Mucosa of rectum (tissue), 2 donors: Measurements from ENCODE around the gene DIDO1.
A peak's percentile ranks its signal among the peaks of the same experiment; 100 is the strongest.
"Not testable (repeated sequence)": the region's sequence is repeated elsewhere in the genome, so short reads cannot be mapped to it uniquely, and the experiment has no call there.

Experiments
- H3K27ac ChIP-seq, 2 donors: one replicate each; pipeline ENCODE4 v1.7.0; 2013; ENCODE audit warnings: inconsistent platforms in 2 of 2, low read depth in 2 of 2, low read length in 2 of 2
- H3K27me3 ChIP-seq, 2 donors: one replicate each; pipeline ENCODE4 v1.7.0; 2013; ENCODE audit warnings: low read length in 2 of 2; ENCODE audit not compliant: control insufficient read depth in 2 of 2, insufficient read depth in 2 of 2
- H3K36me3 ChIP-seq, 2 donors: one replicate each; pipeline ENCODE4 v1.7.0; 2013; ENCODE audit warnings: low read length in 2 of 2; ENCODE audit not compliant: control insufficient read depth in 2 of 2, insufficient read depth in 2 of 2
- H3K4me1 ChIP-seq, 2 donors: one replicate each; pipeline ENCODE4 v1.7.0; 2013; ENCODE audit warnings: low read length in 2 of 2, mild to moderate bottlenecking in 1 of 2; ENCODE audit not compliant: control insufficient read depth in 2 of 2, insufficient read depth in 2 of 2
- H3K4me3 ChIP-seq, 2 donors: one replicate each; pipeline ENCODE4 v1.7.0; 2013; ENCODE audit warnings: low read length in 2 of 2
- H3K9ac ChIP-seq, 2 donors: one replicate each; pipeline ENCODE4 v1.7.0; 2013; ENCODE audit warnings: low read length in 2 of 2, low read depth in 1 of 2, mild to moderate bottlenecking in 1 of 2
- H3K9me3 ChIP-seq, 2 donors: one replicate each; pipeline ENCODE4 v1.7.0; 2013; ENCODE audit warnings: low read length in 2 of 2; ENCODE audit not compliant: control insufficient read depth in 2 of 2
- donor health status: healthy.
- donor health status: Normal muscosa, but diverticular disease.

The DIDO1 gene

DNA sequence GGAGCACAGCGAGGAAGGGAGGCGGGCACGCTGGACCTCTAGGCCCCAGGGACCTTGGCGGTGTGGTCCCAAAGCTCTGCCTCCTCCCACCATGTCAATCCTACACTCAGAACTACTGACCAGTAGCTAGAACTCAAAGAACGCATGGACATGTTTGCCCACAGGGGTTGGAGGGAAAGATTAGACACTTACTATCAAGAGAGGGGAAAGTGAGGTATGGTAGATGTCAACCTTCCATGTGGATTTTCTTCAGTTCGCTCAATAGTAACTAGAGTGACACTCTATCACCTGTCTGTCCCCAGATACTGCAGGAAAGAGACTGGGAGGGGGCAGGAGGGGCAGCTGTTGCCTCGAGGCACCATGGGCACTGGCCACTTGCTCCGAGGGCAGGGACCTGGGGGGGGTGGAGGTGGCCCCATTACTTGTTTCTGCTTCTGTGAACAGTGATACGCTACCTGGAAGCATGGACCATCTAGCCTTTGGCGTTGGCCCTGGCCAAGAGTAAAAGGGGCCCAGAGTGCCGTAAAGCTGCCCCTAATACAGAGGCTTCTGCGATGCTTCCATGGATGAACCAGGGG is 912 bp upstream of the DIDO1 start:
- Histone ChIP-seq H3K9ac (peak overlapping the region in 1 of 2 donors; percentile 91), H3K27me3 (no peaks in the 10 kb centered on the region), H3K9me3 (no peaks in the 10 kb centered on the region), H3K27ac (peak overlapping the region; percentile 93 to 97), H3K36me3 (no peaks in the 10 kb centered on the region), H3K4me3 (peak overlapping the region; percentile 83 to 91), H3K4me1 (peaks cover 48 to 49% of the 10 kb centered on the region in 2 donors)

GRCh38 chr20:62925420-62926228 is 681 bp downstream of the DIDO1 start:
- Histone ChIP-seq H3K27ac (peak overlapping the region; percentile 93 to 97), H3K27me3 (no peaks in the 10 kb centered on the region), H3K36me3 (no peaks in the 10 kb centered on the region), H3K9ac (peak overlapping the region; percentile 91 to 96), H3K4me3 (peak overlapping the region; percentile 83 to 95), H3K9me3 (no peaks in the 10 kb centered on the region), H3K4me1 (peaks cover 55 to 58% of the 10 kb centered on the region in 2 donors)

DNA sequence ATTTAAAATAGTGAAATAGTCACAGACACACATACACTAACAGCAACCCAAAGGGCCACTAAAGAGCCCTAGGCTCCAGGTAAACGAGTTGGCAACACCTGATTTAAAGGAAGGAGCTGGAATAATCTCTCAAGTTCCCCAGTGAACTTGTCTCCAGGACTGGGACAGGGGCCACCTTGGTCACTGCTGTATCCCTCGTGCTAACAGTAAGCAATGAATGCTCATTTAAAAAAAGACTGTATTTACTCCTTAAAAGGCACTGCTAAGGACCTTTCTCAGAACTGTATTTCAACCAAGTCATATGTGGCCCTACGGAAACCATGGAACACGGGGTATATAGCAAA is 1.3 kb downstream of the DIDO1 start:
- H3K36me3 ChIP-seq: no peaks in the 10 kb centered on the region
- no peaks in the 10 kb centered on the region for H3K27me3 ChIP-seq
- H3K9me3 ChIP-seq: no peaks in the 10 kb centered on the region
- peaks cover 60 to 62% of the 10 kb centered on the region in 2 donors for H3K4me1 ChIP-seq
- peak overlapping the region; percentile 83 to 95 for H3K4me3 ChIP-seq
- peak overlapping the region; percentile 93 to 97 for H3K27ac ChIP-seq
- peak overlapping the region; percentile 91 to 96 for H3K9ac ChIP-seq

GRCh38 chr20:62924442-62925075 is 1.7 kb downstream of the DIDO1 start:
- Histone ChIP-seq H3K27ac (peak overlapping the region; percentile 93 to 97), H3K36me3 (no peaks in the 10 kb centered on the region), H3K4me1 (peaks cover 61 to 64% of the 10 kb centered on the region in 2 donors), H3K9me3 (no peaks in the 10 kb centered on the region), H3K27me3 (no peaks in the 10 kb centered on the region), H3K9ac (peak overlapping the region; percentile 91 to 96), H3K4me3 (peak overlapping the region; percentile 83 to 95)

GRCh38 chr20:62923669-62924441 is 2.5 kb downstream of the DIDO1 start:
- H3K27ac ChIP-seq: peak overlapping the region; percentile 93 to 97
- H3K9ac ChIP-seq: peak overlapping the region; percentile 91 to 96
- H3K27me3 ChIP-seq: no peaks in the 10 kb centered on the region
- H3K4me3 ChIP-seq: peak overlapping the region; percentile 83 to 95
- no peaks in the 10 kb centered on the region for H3K36me3 ChIP-seq
- no peaks in the 10 kb centered on the region for H3K9me3 ChIP-seq
- H3K4me1 ChIP-seq: peaks cover 61 to 65% of the 10 kb centered on the region in 2 donors

GRCh38 chr20:62923059-62923668 is 3.1 kb downstream of the DIDO1 start:
- Histone ChIP-seq H3K27ac (peak overlapping the region; percentile 13 to 93), H3K4me1 (peaks cover 60 to 63% of the 10 kb centered on the region in 2 donors), H3K9ac (peak overlapping the region in 1 of 2 donors; percentile 91), H3K4me3 (peak overlapping the region in 1 of 2 donors; percentile 95)
- H3K36me3 ChIP-seq, H3K9me3 ChIP-seq, H3K27me3 ChIP-seq: not testable (repeated sequence)

DNA sequence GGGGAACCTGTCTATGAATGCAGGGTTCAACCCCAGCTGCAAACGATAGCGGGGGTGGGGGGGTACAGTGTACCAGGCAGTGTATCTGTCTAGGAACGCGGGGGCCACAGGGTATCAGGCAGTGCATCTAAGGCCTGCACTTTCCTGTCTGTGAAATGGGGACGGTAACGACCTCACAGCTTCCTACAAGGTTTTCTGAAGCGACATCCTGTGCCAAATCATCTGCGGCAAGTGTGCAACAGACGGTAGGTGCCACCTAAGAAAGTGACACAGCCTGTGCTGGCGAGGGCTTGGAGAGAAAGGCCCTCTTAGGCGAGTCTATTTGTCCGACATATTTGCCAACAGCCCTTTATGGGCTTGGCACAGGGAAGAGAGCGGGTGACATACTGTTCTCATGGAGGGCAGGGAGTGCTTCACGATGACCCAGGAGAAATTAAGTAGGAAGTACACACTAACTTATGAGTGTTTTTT is 3.8 kb downstream of the DIDO1 start:
- Histone ChIP-seq H3K27me3 (no peaks in the 10 kb centered on the region), H3K9me3 (no peaks in the 10 kb centered on the region), H3K4me1 (peaks cover 61 to 63% of the 10 kb centered on the region in 2 donors), H3K9ac (peak overlapping the region in 1 of 2 donors; percentile 16), H3K4me3 (peak overlapping the region in 1 of 2 donors; percentile 8), H3K36me3 (no peaks in the 10 kb centered on the region), H3K27ac (peak overlapping the region; percentile 12 to 93)

DNA sequence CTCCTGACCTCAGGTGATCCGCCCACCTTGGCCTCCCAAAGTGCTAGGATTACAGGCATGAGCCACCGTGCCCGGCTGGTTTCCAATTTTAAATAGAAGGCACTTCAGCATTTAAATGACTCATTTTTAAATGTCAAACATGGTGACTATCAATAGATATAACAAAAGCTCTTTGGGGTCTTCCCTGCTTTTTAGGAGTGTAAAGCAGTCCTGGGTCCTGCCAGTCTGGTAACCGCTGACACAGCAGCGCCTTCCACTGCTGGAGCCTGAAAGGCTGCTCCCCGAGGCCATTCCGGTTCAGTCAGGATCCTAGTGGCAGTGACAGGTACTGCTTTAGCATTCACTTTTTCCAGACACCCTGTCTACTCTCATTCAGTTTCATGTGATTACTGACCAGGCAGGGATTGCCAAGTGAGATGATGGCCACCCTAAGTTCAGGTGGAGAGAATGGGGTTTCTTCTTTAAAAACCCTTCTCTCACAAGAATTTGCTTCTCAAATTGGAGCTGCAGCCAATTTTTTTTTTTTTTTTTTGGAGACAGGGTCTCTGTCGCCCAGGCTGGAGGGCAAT is 5.1 kb downstream of the DIDO1 start:
- H3K9me3 ChIP-seq: no peaks in the 10 kb centered on the region
- no peak overlapping the region for H3K9ac ChIP-seq
- H3K4me3 ChIP-seq: no peak overlapping the region
- H3K4me1 ChIP-seq: peaks cover 60 to 63% of the 10 kb centered on the region in 2 donors
- H3K27me3 ChIP-seq: no peaks in the 10 kb centered on the region
- no peaks in the 10 kb centered on the region for H3K36me3 ChIP-seq
- no peak overlapping the region for H3K27ac ChIP-seq

- H3K27me3 ChIP-seq: no peaks in the 10 kb centered on the region
- no peak overlapping the region for H3K9ac ChIP-seq
- no peak overlapping the region for H3K4me3 ChIP-seq
- no peaks in the 10 kb centered on the region for H3K9me3 ChIP-seq
- no peak overlapping the region for H3K27ac ChIP-seq
- H3K4me1 ChIP-seq: peaks cover 61 to 64% of the 10 kb centered on the region in 2 donors
- H3K36me3 ChIP-seq: no peaks in the 10 kb centered on the region
These were observed 6.2 kb downstream of the DIDO1 start for GRCh38 chr20:62920039-62920645.
